ENCODE data around the gene DTX4.

DTX4 gene

DNA sequence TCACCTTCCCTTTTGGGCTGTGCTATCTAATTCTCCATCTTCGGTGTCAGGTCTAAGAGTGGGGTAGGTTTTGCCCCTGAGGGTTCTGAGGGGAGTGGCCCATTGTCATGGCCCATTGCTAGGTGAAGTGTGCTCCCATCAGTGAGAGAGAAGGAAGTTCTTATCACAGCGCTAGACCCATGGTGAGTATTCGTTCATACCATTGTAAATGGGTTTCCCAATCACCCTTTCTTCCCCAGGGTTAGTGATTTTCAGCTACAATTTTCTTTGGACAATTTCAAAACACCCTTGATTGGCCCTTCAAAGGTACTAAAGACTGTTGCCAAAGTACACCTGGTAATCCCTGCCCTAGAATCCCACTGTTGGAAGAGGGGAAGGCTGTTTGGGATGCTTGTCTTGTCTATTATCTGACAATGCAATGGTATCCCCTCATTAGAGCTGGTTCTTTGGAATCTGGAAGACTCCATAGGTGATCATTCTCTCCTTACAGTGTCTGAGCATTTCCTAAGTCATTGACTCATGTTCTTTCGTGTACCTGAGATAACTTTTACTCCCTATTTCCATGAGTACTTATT is 20.6 kb downstream of the DTX4 start:
- DNase-seq (ENCODE audit: low read depth), result no peak

DNA sequence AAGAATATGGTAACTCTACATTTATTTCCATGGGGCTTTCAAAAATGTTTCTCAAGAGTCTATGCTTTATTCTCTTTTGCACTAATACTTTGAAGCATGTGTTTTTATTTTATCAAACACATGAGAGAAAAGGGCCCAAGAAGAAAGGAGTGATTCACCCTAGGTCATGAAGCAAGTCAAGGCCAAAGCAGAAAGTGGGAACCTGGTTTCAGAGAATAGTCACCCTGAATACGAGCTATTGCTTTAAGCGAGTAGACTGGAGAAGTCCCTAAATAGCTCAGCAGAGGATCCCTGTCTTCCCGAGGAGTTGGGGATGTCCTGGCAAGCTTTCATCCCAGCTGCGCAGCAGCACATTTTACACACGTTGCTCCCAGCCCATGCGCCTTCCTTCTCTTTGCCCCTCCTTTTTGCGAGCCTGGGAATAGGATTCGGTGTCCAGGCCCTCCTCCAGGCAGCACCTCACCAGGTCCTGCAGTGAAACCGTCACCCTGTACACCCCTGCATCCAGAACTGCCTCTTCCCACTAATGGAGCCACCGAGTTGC is 21.7 kb downstream of the DTX4 start:
- DNase-seq (ENCODE audit: low read depth), result no peak

DNA sequence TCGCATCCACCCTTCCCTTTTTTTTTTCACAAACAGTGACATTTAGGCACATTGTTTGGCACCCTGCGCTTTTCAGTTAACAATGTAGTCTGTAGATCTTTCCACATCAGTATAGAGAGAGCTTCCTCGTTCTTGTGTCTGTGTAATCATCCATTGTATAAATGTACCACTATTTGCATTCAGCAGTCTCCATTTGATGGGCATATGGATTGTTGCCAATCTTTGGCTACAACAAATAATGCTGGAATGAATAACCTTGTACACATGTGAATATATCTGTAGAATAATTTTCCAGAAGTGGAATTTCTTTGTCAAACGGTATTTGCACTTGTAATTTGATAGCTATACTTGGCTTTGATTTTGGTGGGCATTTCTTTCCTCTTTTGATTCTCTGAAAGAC is 23.7 kb downstream of the DTX4 start:
- DNase-seq (ENCODE audit: low read depth), result no peak

DNA sequence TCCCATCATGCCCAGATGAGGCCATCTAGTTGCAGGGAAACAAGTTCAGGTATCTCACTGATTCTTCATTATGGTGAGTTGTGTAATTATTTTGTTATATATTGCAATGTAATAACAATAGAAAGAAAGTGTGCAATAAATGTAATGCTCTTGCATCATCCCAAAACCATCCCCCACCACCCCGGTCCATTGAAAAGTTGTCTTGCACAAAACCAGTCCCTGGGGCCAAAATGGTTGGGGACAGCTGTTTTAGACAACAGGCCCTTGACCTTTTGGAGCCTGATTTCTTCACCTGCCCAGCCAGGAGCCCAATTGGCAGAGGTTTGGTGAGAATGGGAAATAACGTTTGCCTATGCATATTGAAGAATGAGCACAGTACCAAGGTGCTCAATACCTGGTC is 24.8 kb downstream of the DTX4 start:
- no peak for DNase-seq (ENCODE audit: low read depth)

DNA sequence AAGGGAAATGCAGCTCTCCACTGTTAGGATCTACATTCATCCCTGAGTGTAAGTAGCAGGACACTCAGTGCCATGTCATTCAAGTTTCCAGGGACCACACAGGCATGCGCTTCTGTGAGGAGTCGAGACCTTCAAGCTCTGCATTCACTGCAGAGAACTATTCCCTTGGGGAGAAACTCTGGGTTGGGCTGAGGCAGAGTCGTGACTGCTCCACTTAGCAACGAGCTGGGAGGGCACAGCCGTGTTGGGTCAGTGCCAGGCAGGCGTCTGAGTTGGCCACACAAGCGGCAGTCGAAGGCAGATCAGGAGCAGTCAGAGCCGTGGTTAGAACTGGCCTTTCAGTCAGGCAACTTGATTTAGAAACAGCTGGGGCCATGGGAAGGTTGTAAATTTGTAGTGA is 26.1 kb downstream of the DTX4 start:
- DNase-seq (ENCODE audit: low read depth), result no peak

DNA sequence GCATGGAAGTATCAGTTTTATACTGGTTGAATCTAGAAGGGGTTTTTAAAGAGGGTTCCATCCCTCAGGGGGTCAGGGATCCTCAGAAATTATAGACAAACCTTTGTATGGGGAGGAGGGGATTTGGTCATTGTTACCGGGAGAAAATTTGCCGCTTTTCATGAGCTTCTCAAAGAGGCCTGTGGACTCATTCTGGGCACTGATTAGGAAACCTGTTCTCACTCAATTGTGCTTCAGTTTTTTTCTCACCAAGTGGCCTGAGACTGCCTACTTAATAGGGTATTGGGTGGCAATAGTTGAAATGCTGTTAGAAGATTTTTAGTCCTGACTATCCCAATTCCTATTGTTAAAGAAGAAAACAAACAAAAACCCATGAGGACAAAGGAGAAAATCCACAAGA is 26.8 kb downstream of the DTX4 start:
- no peak for DNase-seq (ENCODE audit: low read depth)

DNA sequence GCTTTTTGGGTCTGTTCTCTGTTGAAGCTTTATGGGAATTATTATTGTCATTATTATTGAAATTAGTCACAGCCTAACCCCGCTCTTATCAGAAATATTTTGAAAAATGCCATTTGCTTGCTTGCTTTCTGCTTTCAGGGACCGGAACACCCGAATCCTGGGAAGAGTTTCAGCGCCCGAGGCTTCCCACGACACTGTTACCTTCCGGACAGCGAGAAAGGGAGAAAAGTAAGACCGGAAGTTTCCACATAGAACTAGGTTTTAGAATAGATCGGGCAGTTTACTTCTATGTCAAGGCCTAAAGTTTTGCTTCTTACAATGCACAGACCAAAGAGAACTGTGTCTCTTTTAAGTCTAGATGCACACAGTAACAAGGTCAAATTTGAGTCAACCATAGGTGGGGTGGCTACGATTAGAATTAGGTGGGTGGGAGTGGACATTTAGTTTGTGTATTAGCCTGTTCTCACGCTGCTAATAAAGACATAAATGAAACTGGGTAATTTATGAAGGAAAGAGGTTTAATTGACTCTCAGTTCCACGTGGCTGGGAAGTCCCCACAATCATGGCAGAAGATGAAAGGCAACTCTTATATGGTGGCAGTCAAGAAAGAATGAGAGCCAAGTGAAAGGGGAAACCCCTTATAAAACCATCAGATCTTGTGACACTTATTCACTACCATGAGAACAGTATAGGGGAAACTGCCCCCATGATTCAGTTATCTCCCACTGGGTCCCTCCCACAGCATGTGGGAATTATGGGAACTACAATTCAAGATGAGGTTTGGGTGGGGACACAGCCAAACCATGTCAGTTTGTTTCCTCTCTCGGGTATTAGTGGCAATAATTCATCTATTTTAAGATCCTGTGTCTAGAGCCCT is 27.9 kb downstream of the DTX4 start:
- no peak for DNase-seq (ENCODE audit: low read depth)

DNA sequence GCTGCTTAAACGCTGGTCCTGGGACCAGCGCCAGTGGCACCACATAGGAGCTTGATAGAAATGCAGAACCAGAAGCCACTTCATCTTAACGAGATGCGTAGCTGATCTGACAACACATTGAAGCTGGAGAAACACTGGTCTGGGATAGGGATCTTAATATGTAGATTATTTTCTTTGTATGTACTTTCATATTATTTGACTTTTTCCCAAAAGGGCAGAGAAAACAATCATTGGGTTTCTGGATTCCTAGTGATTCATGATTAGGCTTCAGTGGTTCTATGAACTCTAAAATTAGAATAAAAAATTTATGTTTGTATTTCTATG is 28.5 kb downstream of the DTX4 start:
- no peak for DNase-seq (ENCODE audit: low read depth)

DNA sequence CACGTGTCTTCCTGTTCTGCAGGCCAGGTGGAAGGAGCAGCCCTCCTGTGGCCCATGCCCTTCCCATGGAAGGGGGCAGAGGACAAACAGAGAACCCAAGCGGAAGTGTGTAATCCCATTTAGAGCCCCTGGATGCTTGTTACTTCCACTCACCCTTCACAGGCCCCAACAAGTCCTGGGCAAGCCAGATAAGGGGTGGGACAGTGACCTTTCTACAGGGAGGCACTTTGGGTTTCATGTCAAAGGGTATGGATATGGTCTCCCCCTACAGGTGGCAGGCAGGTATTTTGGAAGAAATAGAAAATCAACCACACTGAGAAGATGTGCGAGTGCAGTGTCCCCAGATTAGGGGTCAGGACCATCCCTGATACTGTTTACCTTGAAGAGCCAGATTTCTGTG is 29.4 kb downstream of the DTX4 start:
- DNase-seq (ENCODE audit: low read depth), result no peak

DNA sequence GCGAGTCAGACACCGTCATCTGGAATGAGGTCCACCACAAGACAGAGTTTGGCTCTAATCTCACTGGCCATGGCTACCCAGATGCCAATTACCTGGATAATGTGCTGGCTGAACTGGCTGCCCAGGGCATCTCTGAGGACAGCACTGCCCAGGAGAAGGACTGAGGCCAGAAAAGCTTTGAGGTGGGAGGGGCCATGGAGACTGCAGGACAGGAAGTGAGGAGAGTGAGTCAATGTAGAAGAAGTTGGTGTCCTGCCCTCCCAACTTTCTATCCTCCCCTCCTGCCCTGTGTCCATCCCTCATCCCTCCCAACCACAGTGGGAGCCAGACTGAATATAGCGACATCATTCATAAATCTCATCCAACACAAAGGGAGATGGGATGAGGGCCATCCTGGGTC is 32.8 kb downstream of the DTX4 start:
- DNase-seq (ENCODE audit: low read depth), result no peak

DNA sequence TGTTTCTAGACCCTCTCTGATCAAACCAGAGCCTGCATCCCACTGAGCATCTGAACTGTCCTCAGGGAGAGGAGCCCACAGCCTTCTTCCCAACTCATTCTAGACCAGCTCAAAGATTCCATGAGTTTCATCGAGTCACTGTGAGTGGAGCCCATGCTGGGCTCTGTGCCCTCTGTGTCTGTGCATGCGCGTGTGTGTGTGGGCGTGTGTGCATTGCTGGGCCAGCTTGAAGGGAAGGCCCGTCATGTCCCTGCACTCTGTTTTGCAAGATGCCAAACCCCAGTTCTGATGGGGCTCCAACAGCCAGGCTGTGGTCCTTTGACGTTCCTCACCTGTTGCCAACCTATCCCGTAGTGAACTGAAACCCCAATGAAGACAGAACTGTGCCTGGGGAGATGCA is 33.7 kb downstream of the DTX4 start:
- no peak for DNase-seq (ENCODE audit: low read depth)

DNA sequence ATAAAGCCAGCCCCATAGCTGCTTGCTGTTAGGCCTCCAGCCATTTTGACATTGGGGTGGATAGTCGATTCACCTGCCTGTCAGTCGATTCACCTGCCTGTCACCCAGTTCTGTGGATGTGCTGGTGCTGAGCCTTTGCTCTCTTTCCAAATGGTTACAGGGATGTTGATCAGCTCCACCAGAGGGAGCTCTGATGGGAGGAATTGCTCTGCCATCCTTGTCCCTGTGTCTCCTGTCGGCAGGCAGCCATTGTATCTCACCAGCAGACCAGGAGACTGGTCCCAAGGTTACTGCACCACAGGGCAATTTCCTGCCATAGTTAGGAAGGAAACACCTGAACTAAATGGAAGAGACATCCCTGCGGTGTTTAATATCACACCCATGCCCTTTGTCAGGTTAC is 34.7 kb downstream of the DTX4 start:
- no peak for DNase-seq (ENCODE audit: low read depth)

DNA sequence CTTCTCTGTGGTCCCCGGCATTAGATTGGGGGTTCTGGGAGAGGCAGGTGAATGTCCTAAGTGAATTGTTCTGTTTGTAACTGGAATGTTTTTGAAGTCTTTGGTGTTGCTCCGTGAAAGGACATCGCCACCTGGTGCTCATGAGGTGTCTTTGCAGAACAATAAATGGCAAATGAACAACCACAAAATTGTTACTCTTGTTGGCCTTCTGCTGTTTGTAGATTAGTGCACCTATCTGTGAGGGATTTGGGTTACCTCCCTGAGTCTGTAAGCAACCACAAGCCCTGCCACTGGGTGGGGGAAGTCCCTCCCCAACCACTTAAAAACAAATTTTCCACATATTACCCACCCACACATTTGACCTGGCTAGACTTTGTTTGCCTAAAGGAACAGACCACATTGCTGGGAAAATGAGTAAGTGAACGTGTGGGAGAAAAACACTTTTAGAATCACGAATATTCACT is 36.1 kb downstream of the DTX4 start:
- DNase-seq (ENCODE audit: low read depth), result no peak

DNA sequence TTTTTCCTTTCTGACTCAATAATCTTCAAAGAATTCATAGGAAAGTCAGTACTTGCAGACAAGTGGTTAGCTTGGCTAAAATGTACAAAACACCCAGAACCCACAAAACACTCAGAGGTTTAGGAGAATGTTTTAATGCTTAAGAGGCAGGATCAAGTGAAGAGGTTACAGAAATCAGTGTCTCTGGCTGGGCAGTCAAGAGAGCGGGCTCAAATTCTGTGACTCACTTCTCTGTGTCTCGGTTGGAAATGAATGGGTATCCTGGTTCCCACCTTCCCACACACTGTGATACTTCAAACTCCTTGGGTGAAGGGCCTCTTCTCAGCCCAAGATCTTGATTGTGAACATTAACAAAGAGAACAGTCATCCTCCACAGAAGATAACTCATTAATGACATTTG is 37.0 kb downstream of the DTX4 start:
- no peak for DNase-seq (ENCODE audit: low read depth)

DNA sequence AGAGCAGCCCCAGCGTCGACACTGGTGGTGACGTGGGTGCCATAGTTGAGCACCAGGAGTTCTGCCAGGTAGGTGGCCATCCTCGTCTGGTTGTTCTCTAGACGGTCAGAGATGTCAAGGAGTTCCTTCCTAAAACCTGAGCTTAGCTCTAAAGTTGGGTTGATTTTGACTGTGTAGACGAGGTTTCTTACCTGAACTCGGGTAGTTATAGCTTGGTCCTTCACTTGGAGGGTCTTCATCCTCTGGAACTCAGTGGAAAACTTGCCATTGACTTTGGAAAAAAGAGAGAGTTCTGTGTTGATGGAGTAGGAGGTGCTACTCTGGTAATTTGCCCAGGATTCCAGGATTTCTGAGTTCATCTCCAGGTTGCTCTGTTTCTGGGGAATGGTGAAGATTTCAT is 40.3 kb downstream of the DTX4 start:
- DNase-seq (ENCODE audit: low read depth), result no peak

DNA sequence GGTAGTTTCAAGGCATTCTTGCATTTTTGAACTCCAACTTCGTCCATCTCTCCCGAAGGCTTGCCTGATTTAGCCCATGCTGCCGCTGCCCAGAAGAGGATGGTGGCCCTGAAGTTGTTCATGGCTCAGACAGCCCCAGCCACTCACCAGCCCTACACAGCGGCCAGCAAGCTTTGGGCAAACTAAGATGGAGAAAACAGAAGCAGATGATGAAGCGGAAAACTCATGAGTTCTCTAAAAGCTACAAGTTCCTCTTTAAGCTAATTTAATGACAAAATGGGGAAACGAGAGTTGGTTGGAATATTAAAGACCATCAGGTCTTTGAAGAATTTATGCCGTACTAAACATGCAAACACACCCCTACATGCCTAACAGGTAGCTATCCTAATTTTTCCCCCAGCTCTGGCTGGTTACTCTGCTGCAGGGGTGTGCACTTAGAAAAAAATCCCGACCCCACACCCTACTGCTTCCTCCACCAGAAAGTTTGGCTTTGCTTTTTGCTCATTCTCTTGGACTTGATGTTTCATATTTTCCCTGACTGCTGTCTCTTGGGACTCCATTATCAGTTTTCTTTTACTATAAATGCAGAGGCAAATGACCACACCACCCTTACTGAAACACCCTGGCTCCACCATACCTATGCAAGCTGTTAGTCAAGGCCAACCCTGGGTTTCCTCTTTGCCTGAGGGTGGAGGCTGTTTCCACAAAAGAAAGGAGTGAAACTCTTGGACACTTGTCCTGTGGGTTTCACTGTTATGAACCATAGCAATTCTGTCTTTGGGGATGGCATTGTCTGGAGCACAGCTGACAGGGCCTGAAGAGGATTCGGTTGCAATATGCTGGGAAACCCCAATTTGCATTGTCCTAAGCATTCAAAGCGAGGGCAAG is 41.1 kb downstream of the DTX4 start, which contains the start of gene MPEG1:
Gene MPEG1, minus strand, starts transcription at position 184 of the 888 bp plus-strand sequence. Its CDS starts 62 bp downstream, at position 122.
- DNase-seq (ENCODE audit: low read depth), result no peak

DNA sequence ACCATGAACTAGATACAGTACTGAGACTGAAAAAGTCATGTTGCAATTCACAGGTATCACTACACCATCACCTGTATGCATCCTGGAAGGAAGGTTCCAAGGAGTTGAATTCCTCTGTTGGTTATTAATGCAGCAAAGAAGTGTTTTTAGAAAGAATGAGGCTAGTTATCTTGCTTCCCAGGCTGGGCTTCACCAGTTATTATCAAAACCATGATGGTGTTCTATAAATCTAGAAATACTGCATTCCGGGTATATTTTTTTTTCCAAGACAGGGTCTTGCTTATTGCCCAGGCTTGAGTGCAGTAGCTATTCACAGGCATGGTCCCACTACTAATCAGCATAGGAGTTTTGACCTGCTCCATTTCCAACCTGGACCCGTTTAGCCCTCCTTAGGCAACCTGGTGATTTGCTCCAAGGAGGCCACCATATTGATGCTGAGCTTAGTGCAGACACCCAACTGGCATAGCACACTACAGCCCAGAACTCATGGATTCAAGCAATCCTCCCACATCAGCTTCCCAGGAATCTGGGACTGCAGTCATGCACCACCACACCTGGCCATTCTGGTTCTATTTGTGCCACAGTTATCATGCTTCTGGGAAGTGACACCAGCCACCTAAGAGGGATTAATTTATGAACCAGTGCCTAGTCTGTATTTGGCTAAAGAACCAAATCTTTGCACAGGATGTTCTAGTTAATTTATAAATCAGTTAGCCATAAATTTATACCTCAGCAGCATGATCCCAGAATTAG is 42.4 kb downstream of the DTX4 start:
- no peak for DNase-seq (ENCODE audit: low read depth)

DNA sequence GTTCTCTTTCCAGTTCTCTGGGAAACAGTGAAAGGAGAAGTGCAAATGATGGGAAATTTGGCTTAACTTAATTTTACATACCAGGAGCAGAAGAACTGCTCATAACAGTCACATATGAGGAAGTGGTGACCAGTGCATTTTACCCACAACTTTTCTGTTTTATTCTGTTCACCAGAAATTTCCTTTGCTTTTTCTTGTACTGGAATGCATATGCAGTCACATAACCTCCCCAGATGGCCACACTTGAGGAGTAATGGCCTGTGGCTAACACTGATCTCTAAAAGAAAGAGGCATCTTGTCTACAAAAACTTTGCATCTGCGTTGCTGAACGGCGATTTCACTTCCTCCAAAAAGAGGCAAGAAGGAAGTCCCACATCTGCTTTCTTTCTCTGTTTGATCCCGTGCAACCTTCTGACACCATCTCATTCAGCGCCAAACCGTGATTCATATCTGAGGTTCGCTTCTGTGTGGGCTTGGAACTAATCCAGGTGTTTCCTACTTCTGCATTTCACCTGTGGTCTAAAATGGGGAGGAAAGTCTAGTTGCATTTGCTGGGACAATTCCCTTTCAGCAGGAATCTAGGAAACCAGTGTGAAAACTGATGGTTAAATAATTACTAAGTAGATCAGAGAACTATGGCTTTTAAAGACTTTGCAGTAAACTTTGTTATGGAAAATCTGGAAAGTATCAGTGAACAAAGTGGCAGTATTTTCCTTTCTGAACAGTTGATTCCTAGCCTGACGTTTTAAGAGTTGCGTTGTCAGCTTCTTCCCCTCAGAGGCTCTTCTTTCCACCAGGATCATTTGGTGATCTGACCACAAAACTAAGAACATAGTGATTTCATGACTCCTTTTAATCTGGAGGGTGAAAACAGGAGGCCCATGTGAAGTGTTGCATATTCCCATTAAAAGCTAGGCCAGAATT is 45.0 kb downstream of the DTX4 start:
- DNase-seq (ENCODE audit: low read depth), result no peak

DNA sequence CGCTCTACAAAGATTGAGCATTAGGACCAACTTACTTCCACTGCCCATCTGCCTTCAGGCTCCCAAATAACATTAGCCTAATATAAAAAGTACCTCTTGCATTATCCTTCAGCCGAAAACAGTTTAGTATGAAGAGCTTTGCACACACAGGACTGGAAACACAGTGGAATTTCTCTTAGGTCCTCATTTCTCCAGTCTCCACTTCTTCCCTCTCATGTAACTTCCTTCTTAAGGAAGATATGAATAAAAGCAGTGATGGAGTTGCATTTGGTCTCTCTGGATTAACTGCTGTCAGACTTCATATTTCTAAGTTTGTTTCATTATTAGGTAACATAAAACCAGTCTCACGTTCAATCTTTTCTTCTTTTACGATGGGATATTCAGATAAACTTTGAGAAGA is 46.4 kb downstream of the DTX4 start:
- DNase-seq (ENCODE audit: low read depth), result no peak

DNA sequence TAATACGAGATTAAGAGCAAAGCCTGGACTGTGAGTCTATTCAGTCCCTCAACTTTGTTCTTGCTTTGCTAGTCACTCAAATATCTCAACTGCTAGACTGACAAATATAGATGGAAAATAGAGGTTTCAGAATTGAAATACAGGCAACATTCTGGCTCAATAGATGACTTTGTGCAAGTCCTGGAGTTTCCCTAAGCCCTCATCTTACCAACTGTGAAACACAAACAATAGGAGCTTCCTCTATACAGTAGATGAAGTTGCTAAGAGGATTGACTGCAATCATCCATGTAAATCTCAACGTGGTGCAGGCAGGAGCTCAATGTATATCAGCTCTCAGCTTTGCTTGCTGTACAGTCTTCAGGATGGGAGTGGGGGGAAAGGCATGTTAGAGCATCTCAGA is 47.0 kb downstream of the DTX4 start:
- DNase-seq (ENCODE audit: low read depth), result no peak

DNA sequence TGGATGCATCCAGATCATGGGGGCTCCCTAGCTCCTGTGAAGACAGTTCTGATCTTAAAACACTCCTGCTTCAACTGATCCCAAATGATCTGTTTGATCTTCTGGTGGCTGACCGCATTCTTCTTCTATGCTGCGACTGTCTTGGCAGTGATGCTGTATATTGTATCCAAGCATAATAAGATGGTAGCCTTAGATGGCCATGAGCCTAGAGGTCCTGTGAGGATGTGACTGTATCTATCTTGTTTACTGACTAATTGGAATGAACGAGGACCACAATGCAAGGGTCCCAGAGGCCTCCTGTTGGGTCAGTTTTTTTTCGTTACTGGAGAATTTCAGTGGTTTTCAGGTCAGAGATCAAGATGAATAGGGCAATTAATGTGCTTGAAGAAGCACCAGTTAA is 47.9 kb downstream of the DTX4 start:
- DNase-seq (ENCODE audit: low read depth), result no peak

Data from HS-27A (cell line).